Measurements from ENCODE around the gene ANKRD44.
"Not testable (repeated sequence)": the region's sequence is repeated elsewhere in the genome, so short reads cannot be mapped to it uniquely, and the experiment has no call there.

ANKRD44 gene

DNA sequence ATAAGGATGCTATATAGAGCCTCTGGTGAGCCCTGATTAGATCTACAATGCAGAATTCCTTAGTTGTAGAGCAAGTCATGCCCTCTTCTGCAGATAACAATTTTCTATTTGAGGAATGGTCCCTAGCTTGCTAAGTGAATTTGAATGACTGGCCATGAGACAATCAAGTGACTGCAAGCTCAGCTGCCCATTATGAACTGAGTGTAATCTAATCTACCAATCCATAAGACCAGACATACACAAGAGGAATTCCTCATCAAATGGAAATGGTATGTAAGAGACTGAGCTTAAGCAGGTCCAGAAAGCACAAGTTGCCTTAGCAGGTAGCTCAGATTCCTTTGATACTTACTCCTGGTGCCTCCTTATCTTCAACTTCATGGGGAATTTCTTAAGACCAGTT lies 4.8 kb upstream of the ANKRD44 start:
- no peak for DNase-seq (ENCODE audit: low spot score)

DNA sequence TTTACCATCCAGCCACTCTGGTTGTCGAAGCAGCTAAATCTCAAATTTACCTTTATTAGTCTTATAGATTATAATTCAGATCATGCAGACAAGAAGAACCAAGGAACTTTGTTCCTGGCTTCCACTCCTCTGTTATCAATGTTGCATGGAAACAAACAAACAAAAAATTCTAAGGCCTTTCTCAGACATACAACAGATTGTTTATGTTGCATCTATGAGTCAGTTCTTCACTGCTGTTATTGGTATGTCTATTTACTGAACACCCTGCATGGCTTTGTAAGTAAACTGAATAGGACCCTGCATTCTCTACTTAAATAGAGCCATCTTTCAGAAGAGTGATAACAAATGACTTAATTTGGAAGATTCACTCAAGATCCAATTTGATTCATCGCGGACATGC lies 1.6 kb upstream of the ANKRD44 start:
- DNase-seq (ENCODE audit: low spot score): no peak

DNA sequence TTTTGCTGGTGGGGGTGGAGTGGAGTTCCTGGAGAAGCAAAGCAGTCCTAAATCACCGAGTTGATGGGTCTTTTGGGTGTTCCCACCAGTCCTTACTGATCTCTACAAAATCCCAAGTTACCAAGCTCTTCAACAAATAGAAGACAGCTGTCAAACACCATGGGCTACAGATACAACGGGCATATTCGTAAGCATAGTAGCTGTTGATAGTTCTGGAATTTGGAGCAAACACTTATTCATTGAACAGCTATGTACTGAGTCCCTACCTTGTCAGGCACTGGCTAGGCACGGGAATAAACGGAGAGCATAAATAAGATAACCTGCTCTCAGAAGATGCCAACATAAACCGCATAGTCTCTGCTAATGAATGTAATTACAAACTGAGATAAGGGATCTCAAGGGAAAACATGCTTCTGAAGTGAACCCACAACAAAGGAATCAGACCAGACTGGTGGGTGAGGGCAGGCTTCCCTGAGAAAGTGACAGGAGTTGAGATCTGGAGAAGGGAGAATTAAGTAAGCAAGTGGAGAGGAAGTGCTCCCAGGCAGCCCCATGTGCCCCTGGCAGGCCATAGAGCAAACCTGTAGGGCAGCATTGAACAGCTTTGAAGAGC lies 947 bp upstream of the ANKRD44 start:
- DNase-seq (ENCODE audit: low spot score): no peak

DNA sequence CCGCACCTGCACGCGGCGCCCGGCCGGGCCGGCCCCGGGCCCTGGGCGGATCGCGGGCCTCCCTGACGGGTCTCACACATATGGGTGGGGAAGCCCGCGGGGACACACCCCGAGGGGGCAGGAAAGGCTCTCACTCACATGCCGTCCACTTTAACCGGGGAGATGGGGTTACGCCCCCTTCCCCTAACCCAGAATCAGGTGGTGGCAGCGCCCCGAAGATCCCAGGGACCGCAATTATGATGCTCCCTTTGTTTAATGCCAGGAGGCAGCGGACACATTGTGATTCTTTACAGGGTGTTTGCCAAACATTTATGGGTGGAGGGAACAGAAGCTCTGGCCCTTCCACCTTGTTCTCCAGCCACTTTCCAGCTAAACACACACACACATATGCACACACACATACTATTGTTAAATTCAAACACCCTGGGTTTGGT lies 424 bp upstream of the ANKRD44 start:
- DNase-seq (ENCODE audit: low spot score): no peak

DNA sequence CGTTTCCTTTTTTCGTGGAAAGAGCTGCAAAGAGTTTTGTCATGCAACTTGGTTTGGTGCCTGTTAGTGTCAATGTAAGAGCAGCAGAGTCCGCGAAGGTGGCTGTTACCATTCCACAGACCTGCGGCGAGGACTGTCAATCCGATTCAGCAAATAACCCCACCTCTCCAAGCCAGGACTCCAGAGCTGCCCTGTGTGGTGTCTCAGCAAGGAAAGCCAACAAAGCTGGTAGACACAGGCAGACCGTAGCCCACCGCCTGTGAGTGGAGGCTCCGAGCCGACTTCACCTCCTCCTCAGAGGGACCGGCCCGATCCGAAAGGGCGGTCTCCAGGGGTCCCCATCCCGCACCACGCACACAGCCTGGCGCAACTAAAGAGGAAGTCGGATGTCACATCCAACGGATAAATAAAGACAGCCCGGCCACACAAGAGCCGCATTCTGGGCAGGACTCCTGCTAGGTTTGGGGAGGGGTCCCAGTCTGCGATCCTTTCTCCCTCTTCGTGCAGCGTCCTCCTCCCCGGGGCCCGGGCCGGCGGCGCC lies 819 bp downstream of the ANKRD44 start:
- peak; percentile 46 for DNase-seq (ENCODE audit: low spot score)

DNA sequence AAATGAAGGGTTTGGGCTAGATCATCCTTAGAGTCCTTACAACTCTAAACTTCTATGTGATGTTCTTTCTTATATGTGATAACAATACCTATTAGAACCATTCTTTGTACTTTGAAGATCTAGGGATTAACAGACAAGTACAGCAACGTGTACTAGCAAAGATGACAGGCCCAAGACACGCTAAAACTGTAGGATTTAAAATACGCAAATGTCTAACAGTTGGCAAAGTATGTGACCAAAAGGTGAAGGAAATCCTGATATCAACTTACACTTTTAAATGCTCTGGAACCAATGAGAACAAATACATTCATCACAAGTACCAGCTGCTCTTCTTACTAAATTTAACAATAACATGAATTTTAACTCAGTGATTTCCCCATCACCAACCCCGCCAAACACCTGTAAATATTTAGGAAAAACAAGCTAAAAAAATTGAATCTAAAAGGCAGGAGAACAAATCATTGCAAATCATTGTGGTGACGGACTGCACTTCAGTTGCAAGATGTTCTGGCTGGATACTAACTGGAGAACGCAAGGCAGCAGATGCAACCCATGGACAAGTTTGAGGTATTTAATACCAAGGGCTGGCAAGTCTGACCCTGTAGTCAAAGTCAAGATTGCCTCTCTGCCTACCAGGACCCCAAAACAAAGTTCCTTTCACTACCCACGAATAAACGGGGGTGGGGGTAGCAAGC lies 1.4 kb downstream of the ANKRD44 start:
- DNase-seq (ENCODE audit: low spot score): peak; percentile 54

DNA sequence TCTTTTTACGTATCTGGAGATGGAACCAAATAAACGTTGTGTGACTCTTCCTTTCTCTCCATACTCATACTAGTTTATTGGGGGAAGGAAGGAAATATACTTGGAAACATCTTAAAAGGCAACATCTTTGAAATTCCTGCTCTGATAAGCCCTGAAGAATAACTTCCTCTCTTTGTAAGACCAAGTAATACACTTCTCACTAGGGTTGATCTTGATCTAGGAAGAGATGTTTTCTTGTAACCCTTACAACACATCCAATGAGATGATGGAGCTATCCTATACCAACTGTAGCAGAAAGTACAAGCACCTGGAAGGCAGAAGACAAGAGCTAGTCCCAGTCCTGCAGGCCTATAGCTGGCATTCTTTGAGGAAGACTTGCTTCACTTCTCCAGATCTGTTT lies 2.0 kb downstream of the ANKRD44 start:
- DNase-seq (ENCODE audit: low spot score): peak; percentile 10

DNA sequence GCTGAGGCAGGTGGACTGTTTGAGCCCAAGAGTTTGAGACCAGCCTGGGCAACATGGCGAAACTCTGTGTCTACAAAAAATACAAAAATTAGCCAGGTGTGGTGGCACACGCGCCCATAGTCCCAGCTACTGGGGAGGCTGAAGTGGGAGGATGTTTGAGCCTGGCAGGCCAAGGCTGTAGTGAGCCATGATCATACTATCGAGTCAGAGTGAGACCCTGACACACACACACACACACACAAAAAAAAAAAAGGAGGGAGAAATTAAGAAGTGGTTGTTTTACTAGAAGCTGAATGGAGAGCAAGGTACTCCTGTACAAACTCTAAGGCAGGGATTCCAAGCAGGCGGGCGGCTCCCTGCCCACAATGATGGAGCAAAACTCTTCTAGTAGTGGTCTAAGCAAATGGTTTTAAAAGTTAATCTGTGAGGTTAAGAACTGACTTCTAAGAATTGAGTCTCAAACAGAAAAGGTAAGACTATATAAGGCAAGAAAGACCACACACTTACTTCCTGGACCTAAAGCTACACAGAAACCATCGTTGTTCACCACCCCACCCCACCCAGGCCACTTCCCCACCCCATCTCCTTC lies 2.6 kb downstream of the ANKRD44 start:
- no peak for DNase-seq (ENCODE audit: low spot score)

DNA sequence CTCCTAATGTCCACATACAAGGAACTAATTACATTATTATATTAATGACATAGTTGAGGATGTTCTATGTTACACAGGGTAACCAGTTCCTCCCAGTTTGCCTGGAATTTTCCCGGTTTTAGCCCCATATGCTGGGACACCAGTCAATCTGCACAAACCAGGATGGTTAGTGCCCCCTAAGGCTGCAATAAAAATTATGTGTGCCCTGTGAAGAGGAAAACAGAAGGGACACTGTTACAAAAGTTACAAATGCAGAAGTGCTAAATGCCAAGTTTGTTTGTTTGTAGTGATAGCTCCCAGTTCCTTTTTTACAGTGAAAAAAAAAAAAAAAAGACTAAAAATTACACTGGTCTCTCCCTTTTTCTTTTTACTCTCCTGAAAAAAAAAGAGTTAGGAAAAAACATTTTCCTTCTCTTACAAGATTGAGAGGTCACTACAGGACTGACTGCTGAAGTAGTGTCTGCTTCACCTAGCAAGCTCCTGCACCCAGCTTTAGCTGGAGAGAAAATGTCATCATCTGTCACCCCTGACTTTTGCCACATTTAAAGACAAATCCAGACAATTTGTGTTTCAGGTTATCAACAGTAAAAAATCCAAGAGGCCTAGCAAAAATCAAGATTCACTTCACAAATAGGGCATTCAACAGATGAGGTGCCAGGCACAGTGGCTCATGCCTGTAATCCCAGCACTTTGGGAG lies 3.2 kb downstream of the ANKRD44 start:
- peak; percentile 55 for DNase-seq (ENCODE audit: low spot score)

DNA sequence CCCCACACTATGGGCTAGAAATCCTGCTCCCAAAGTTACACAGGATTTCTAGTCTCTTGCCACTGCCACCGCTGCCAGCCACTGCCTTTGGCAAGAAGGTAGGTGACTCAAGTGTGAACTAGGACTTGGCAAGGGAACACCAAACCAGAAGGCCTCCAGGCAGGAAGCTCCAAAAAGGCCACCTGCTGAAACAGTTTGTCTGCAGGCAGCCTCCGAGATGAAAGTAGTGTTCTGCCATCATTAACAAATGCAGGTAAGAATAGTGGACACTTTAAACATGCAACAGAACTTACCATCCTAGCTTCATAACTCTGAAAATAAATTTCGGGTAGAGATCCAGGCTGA lies 3.9 kb downstream of the ANKRD44 start:
- DNase-seq (ENCODE audit: low spot score): peak; percentile 75

DNA sequence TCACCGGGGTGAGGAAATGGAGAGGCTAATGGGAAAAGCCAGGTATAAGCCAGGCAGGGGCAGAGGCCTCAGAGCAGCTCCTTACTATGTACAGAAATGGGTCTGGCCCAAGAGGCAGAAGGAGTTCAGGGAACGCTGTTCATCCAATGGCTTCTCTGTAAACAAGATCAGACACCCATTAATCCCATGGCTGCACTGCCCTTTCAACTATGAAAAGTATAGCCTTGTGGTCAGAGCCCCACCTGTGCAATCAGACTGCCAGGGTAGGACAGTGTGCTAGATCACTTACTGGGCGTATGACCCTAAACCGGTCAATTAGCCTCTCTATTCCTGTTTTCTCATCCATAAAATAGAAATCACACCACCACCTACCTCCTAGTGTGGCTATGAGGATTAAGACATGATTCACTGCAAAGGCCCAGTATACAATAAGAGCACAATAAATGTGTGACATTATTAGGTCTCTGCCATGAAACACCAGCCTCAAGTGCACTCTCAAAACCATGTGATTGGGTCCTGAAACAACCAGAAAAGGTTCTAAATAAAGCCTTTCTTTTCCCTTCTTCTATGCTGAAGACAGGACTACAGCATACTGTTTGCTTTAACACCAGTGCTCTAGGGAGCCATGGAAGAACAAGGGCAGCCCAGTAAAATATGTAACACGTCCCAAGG lies 4.4 kb downstream of the ANKRD44 start:
- DNase-seq (ENCODE audit: low spot score): no peak

DNA sequence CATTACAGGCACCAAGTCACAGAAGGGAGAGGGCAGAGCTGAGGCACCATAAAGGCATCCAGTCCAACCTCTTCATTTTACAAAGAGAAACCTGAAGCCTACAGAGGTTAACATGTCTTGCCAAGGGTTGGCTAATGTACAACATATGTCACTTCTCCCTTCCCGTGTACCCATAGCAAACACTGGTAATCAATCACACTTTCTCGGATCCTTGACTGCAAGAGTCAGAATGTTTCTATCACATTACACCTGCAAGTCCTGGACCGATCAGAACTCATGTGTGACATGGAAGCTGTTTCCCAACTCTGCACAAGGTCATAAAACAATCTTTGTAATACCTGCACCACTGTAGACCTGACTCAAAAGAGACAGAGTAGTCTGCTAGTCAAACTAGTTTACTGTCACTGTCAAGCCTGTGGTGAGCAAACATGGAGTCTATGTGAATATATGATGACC lies 6.0 kb downstream of the ANKRD44 start:
- DNase-seq (ENCODE audit: low spot score): no peak

DNA sequence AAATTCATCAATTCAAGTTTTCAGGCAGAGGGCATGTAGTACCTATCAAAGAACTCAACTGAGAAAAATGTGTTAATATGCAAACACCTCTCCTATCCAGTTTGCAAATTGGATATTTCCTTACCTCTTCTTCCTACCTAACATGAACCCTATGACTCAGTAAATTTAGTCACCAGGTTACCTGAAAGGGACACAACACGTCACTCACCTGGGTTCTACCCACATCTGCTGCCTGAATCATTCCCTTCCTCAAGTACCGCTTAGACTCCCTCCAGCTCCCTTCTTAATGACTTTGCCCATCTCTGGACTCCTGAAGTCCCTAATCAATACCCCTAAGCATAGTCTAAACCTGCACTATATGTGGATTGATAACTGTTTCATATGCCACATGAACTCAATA lies 10.4 kb downstream of the ANKRD44 start:
- no peak for DNase-seq (ENCODE audit: low spot score)

DNA sequence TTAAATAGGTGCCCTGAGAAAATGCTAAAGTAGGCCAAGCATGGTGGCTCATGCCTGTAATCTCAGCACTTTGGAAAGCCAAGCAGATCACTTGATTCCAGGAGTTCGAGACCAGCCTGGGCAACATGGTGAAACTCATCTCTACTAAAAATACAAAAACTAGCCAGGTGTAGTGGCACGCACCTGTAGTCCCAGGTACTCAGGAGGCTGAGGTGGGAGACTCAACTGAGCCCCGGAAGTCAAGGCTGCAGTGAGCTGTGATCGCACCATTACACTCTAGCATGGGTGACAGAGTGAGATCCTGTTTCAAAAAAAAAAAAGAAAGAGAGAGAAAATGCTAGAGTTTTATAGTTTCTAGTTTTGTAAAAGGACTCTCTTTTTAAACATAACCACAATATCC lies 12.0 kb downstream of the ANKRD44 start:
- DNase-seq (ENCODE audit: low spot score): no peak

DNA sequence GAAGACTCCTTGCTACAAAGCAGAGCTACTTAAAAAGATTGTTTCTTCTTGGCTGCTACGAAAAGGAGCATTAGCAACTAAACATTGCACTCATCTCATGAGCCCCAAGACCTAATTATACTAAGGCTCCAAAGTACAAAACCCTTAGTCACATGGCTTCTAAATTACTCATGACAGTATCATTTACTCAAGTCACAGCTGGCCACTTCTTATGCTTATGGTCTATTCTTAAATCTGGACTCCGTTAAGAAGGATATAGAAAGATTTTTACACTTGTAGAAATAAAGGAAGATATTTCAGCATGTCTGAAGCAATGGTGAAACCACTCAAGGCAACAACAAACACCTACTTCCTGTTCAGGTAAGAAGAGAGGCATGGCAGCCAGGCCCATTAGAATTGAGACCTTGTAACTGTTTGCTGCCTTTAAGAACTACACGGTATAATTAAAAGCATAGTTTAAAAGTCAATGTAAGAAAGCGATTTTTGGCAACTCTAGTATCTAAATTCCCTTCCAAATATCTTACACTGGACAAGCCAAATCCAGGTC lies 12.7 kb downstream of the ANKRD44 start:
- DNase-seq (ENCODE audit: low spot score): no peak

DNA sequence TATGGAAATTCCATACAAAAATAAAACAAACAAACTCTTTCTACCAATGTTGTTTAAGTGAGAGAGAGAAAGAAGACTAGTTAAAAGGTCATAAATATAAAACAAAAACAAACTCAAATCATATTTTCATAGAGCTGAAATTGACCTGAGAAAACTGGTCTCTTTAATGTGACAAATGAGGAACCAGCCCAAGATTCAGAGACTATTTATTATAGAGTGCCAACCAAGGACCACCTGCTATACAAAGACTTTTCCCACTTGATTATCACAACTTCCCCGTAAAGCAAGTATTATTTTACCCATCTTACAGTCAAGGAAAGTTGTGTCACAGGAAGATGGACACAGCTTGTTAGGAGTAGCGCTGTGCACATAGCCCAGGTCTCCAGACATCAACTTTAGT lies 13.3 kb downstream of the ANKRD44 start:
- DNase-seq (ENCODE audit: low spot score): no peak

DNA sequence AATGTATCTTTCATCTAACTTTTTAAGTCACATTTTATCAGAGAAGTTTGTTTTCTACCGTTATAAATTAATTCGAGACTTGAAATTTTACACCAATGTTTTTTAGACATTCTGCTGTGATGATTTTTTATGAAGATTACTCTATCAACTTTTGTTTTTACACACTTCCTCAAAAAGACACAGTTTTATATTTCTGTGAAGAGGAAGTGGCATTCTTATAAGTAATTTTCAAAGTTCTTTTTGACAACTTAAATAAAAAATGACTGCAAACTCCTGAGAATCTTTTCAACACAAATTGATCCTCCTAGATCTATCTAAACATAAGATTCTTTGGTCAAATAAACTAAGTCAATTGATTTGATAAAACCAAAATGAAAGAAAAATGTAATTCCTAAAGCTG lies 13.7 kb downstream of the ANKRD44 start:
- no peak for DNase-seq (ENCODE audit: low spot score)

DNA sequence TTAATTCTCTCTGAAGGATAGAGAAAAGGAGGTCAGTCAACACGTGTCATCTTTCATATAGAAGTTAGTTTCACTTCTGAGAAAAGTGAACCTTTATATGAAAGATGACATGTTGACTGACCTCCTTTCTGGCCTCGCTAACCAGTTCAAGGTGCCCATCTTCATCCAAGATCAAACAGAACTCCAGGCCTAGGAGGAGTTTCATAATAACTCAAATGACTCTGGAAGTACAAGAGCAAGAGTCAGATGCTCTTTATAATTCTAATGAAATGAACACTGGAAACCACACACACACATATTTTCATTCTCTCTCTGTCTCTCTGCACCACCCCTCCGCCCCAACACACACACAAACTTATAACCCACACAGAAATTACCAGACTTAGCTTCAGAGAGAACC lies 16.3 kb downstream of the ANKRD44 start:
- DNase-seq (ENCODE audit: low spot score): no peak

DNA sequence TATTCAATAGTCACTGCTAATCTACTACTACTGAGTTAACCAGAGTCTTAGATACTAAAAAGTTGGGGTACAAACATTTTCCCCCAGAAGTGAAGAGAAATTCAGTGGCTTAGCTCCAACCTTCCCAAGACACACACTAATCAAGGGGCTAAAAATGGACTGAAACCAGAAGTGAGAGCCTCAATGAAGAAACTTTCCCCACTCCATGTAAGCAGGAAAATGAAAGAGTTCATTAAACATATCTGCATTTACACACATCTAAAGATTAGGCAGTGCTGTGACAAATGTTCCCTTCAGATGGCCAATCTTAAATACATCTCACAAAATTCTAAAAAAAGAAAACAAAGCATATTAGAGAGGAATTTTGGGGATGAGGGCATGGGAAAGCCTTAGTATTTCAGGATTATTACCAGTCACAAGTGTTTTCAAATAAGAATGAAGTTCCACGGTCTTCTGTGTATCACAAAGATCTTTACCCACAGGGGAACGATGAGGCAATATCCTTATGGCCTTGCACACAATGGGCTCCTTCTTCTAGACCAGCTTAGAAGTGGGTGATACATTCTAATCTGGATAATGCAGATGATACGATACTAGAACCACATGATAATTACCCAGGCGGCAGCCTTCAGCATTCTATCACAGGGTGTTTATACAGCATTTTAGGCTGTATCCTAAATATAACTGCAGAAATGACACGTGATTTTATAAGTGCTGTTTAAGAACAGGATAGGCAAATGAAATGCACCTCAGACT lies 17.1 kb downstream of the ANKRD44 start:
- DNase-seq (ENCODE audit: low spot score): peak; percentile 53

DNA sequence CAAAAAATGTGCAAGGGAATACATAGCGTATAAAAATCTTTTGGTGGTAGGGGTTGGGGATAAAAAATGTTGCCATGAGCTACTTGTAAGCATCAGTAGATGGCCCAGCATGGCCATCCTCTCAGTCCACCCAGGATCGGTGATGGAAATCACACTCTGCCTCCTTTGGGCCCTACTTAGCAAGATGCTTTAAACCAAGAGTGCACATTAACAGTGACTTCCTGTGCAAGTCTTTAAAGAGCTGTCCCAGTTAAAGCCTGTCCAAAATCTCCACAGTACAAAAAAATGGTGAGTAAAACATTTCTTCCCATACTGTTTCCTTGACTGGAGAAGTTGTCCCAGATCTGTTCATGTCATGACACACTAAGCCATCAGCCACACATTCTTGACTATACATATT lies 18.0 kb downstream of the ANKRD44 start:
- no peak for DNase-seq (ENCODE audit: low spot score)

DNA sequence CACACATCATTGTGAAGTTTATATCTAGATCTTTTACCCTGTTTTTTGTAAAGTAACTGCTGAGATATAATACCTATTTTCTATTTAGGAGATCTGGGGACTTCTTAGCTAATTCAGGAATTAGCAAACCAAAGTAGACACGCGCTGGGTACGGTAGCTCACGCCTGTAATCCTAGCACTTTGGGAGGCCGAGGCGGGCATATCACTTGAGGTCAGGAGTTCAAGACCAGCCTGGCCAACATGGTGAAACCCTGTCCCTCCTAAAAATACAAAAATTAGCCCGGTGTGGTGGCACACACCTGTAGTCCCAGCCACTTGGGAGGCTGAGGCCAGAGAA lies 23.0 kb downstream of the ANKRD44 start:
- not testable (repeated sequence) for DNase-seq (ENCODE audit: low spot score)

Data from Ammon's horn (tissue), 1 donor.